Measurements from ENCODE around the gene KCNE1.
"Not testable (repeated sequence)": the region's sequence is repeated elsewhere in the genome, so short reads cannot be mapped to it uniquely, and the experiment has no call there.

The KCNE1 gene

DNA sequence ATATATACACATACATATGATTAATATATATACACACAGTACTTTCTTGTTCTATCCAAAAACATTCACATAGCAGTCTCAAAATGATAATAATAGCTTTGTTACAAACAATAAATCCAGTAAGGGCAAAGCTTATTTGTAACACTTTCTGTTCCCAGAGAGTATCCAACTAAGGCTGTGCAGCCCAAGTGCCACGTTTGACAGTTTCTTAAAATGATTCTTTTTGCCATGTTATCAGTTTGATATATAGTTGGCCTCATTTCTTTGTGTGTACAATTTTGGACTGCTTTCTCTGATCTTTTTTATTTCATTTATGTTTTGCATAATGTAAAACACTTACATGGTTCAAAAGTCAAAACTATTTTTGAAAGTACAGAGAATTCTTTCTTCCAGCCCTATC is 11.8 kb downstream of the KCNE1 start:
- H3K79me1 ChIP-seq (ENCODE audit: low read length) = no peaks in the 10 kb centered on the region
- no peaks in the 10 kb centered on the region for H3K36me3 ChIP-seq (ENCODE audit: control insufficient read depth, insufficient read depth, low read length)
- H3K4me1 ChIP-seq (ENCODE audit: control insufficient read depth, low read depth, low read length) = no peaks in the 10 kb centered on the region
- no peak overlapping the region for H3K56ac ChIP-seq (ENCODE audit: low read length)
- no peak overlapping the region for H3K18ac ChIP-seq (ENCODE audit: low read length)
- H3K27me3 ChIP-seq (ENCODE audit: insufficient read depth, low read length, poor library complexity) = no peaks in the 10 kb centered on the region
- no peak overlapping the region for H2BK15ac ChIP-seq (replicated peaks; ENCODE audit: low read depth)
- no CpG with 5 or more reads among the region's 1 CpG for WGBS (ENCODE audit: extremely low coverage, insufficient coverage, low lambda C conversion rate)
- no peak overlapping the region for H3K23ac ChIP-seq (ENCODE audit: low read length)
- no peak overlapping the region for H2BK5ac ChIP-seq (ENCODE audit: low read length)
- H3K79me2 ChIP-seq (ENCODE audit: control insufficient read depth, insufficient read depth, low read length) = no peaks in the 10 kb centered on the region
- no peak overlapping the region for H3K4me3 ChIP-seq (ENCODE audit: low read length)
- H2BK120ac ChIP-seq (ENCODE audit: low read depth, low read length) = no peak overlapping the region
- no peak overlapping the region for H4K5ac ChIP-seq (ENCODE audit: low read length)
- H3K27ac ChIP-seq (ENCODE audit: low read depth, low read length) = no peak overlapping the region
- no peak overlapping the region for H3K4ac ChIP-seq (ENCODE audit: low read depth, low read length)
- no peak overlapping the region for H3K4me2 ChIP-seq (ENCODE audit: low read length)
- no peak overlapping the region for H3K9ac ChIP-seq (ENCODE audit: low read length)
- no peak overlapping the region for H2AK5ac ChIP-seq (ENCODE audit: low read length)
- DNase-seq = no peak
- no peak overlapping the region for H4K8ac ChIP-seq (ENCODE audit: low read depth, low read length)

GRCh38 chr21:34499116-34499515 is 12.9 kb downstream of the KCNE1 start:
- H3K79me1 ChIP-seq (ENCODE audit: low read length) = no peaks in the 10 kb centered on the region
- no peak overlapping the region for H3K4ac ChIP-seq (ENCODE audit: low read depth, low read length)
- H3K9ac ChIP-seq (ENCODE audit: low read length) = no peak overlapping the region
- H3K4me2 ChIP-seq (ENCODE audit: low read length) = no peak overlapping the region
- WGBS (ENCODE audit: extremely low coverage, insufficient coverage, low lambda C conversion rate) = no CpG with 5 or more reads among the region's 4 CpGs
- no peak overlapping the region for H3K23ac ChIP-seq (ENCODE audit: low read length)
- no peak overlapping the region for H3K18ac ChIP-seq (ENCODE audit: low read length)
- H2BK5ac ChIP-seq (ENCODE audit: low read length) = no peak overlapping the region
- no peak overlapping the region for H2AK5ac ChIP-seq (ENCODE audit: low read length)
- no peak overlapping the region for H4K5ac ChIP-seq (ENCODE audit: low read length)
- no peak overlapping the region for H3K4me3 ChIP-seq (ENCODE audit: low read length)
- H3K79me2 ChIP-seq (ENCODE audit: control insufficient read depth, insufficient read depth, low read length) = no peaks in the 10 kb centered on the region
- H3K56ac ChIP-seq (ENCODE audit: low read length) = no peak overlapping the region
- no peak overlapping the region for H3K27ac ChIP-seq (ENCODE audit: low read depth, low read length)
- no peak overlapping the region for H2BK15ac ChIP-seq (replicated peaks; ENCODE audit: low read depth)
- H4K8ac ChIP-seq (ENCODE audit: low read depth, low read length) = no peak overlapping the region
- no peaks in the 10 kb centered on the region for H3K27me3 ChIP-seq (ENCODE audit: insufficient read depth, low read length, poor library complexity)
- no peaks in the 10 kb centered on the region for H3K36me3 ChIP-seq (ENCODE audit: control insufficient read depth, insufficient read depth, low read length)
- no peaks in the 10 kb centered on the region for H3K4me1 ChIP-seq (ENCODE audit: control insufficient read depth, low read depth, low read length)
- no peak for DNase-seq
- H2BK120ac ChIP-seq (ENCODE audit: low read depth, low read length) = no peak overlapping the region

DNA sequence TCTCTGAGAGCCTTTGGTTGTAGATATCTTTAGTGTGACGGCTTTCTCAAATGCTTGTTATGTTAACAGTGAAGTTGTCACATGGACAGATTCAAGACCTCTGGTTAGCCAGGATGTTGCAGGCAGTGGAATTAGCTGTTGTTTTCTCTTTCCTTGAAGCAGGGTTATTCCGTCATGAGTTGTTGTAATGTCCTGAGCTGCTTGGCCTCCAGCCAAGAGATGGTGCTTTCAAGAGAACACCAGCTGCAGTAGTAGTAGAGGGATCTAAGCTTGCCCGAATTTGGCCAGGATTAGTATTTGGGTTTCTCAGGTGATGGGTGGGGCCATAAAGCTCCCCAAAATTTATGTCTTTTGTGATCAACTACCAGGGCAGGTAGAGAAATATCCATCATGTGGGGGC is 13.4 kb downstream of the KCNE1 start:
- Histone ChIP-seq H2AK5ac (ENCODE audit: low read length) (no peak overlapping the region), H3K27ac (ENCODE audit: low read depth, low read length) (no peak overlapping the region), H4K5ac (ENCODE audit: low read length) (no peak overlapping the region), H3K4me3 (ENCODE audit: low read length) (no peak overlapping the region), H2BK120ac (ENCODE audit: low read depth, low read length) (no peak overlapping the region), H3K4me1 (ENCODE audit: control insufficient read depth, low read depth, low read length) (no peaks in the 10 kb centered on the region), H2BK15ac (replicated peaks; ENCODE audit: low read depth) (no peak overlapping the region), H3K56ac (ENCODE audit: low read length) (no peak overlapping the region), H3K23ac (ENCODE audit: low read length) (no peak overlapping the region), H3K9ac (ENCODE audit: low read length) (no peak overlapping the region), H3K79me1 (ENCODE audit: low read length) (no peaks in the 10 kb centered on the region), H2BK5ac (ENCODE audit: low read length) (no peak overlapping the region), H3K79me2 (ENCODE audit: control insufficient read depth, insufficient read depth, low read length) (no peaks in the 10 kb centered on the region), H4K8ac (ENCODE audit: low read depth, low read length) (no peak overlapping the region), H3K36me3 (ENCODE audit: control insufficient read depth, insufficient read depth, low read length) (no peaks in the 10 kb centered on the region), H3K27me3 (ENCODE audit: insufficient read depth, low read length, poor library complexity) (no peaks in the 10 kb centered on the region), H3K4me2 (ENCODE audit: low read length) (no peak overlapping the region), H3K4ac (ENCODE audit: low read depth, low read length) (no peak overlapping the region), H3K18ac (ENCODE audit: low read length) (no peak overlapping the region)
- no CpG with 5 or more reads among the region's 3 CpGs for whole genome bisulfite sequencing (ENCODE audit: extremely low coverage, insufficient coverage, low lambda C conversion rate)
- DNase-seq = no peak

DNA sequence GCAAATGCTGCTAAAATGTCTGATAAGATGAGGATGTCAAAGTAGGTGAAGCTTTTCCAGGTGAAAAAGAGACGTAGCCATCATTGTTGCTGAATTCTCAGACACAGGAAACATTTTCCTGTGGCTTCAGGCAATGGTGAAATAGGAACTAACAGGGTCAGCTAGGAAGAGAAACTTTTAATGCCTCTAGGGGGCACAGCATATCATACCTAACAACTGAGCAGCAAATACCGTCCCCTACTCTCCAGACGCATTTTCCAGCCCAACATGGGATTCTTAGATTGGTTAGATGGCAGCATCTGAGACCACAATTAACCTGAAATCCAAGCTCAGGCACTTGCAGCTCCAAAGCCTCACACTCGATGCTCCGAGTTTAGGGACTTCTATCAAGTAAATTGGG is 28.2 kb downstream of the KCNE1 start:
- H2BK15ac ChIP-seq (replicated peaks; ENCODE audit: low read depth) = not testable (repeated sequence)

GRCh38 chr21:34483435-34483834 is 28.6 kb downstream of the KCNE1 start:
- H3K4ac ChIP-seq (ENCODE audit: low read depth, low read length); H4K8ac ChIP-seq (ENCODE audit: low read depth, low read length); H2BK120ac ChIP-seq (ENCODE audit: low read depth, low read length); H3K18ac ChIP-seq (ENCODE audit: low read length); H2BK15ac ChIP-seq (replicated peaks; ENCODE audit: low read depth); H3K4me1 ChIP-seq (ENCODE audit: control insufficient read depth, low read depth, low read length); H3K36me3 ChIP-seq (ENCODE audit: control insufficient read depth, insufficient read depth, low read length); H3K4me2 ChIP-seq (ENCODE audit: low read length); DNase-seq; H3K79me1 ChIP-seq (ENCODE audit: low read length); H4K5ac ChIP-seq (ENCODE audit: low read length); H3K79me2 ChIP-seq (ENCODE audit: control insufficient read depth, insufficient read depth, low read length); H3K27ac ChIP-seq (ENCODE audit: low read depth, low read length); H3K9ac ChIP-seq (ENCODE audit: low read length); H3K56ac ChIP-seq (ENCODE audit: low read length); H3K23ac ChIP-seq (ENCODE audit: low read length); H3K27me3 ChIP-seq (ENCODE audit: insufficient read depth, low read length, poor library complexity); H2BK5ac ChIP-seq (ENCODE audit: low read length); H2AK5ac ChIP-seq (ENCODE audit: low read length); H3K4me3 ChIP-seq (ENCODE audit: low read length): not testable (repeated sequence)
- WGBS (ENCODE audit: extremely low coverage, insufficient coverage, low lambda C conversion rate) = no CpG with 5 or more reads among the region's 3 CpGs

More for the DNA sequence above, 28.2 kb downstream of the KCNE1 start:
- not testable (repeated sequence) for H2AK5ac ChIP-seq (ENCODE audit: low read length); H2BK5ac ChIP-seq (ENCODE audit: low read length); H4K5ac ChIP-seq (ENCODE audit: low read length); H3K18ac ChIP-seq (ENCODE audit: low read length); DNase-seq; H3K9ac ChIP-seq (ENCODE audit: low read length); H3K4ac ChIP-seq (ENCODE audit: low read depth, low read length); H3K23ac ChIP-seq (ENCODE audit: low read length); H3K56ac ChIP-seq (ENCODE audit: low read length); H3K27ac ChIP-seq (ENCODE audit: low read depth, low read length); H4K8ac ChIP-seq (ENCODE audit: low read depth, low read length); H2BK120ac ChIP-seq (ENCODE audit: low read depth, low read length); H3K4me2 ChIP-seq (ENCODE audit: low read length); H3K4me3 ChIP-seq (ENCODE audit: low read length); H3K4me1 ChIP-seq (ENCODE audit: control insufficient read depth, low read depth, low read length); H3K79me1 ChIP-seq (ENCODE audit: low read length); H3K36me3 ChIP-seq (ENCODE audit: control insufficient read depth, insufficient read depth, low read length); H3K27me3 ChIP-seq (ENCODE audit: insufficient read depth, low read length, poor library complexity); H3K79me2 ChIP-seq (ENCODE audit: control insufficient read depth, insufficient read depth, low read length)
- no CpG with 5 or more reads among the region's 5 CpGs for whole genome bisulfite sequencing (ENCODE audit: extremely low coverage, insufficient coverage, low lambda C conversion rate)

GRCh38 chr21:34467333-34467732 is 44.7 kb downstream of the KCNE1 start:
- H3K23ac ChIP-seq (ENCODE audit: low read length); H3K56ac ChIP-seq (ENCODE audit: low read length); H3K4me1 ChIP-seq (ENCODE audit: control insufficient read depth, low read depth, low read length); H3K36me3 ChIP-seq (ENCODE audit: control insufficient read depth, insufficient read depth, low read length); H4K8ac ChIP-seq (ENCODE audit: low read depth, low read length); H3K4ac ChIP-seq (ENCODE audit: low read depth, low read length); DNase-seq; H3K18ac ChIP-seq (ENCODE audit: low read length); H2AK5ac ChIP-seq (ENCODE audit: low read length); H3K27me3 ChIP-seq (ENCODE audit: insufficient read depth, low read length, poor library complexity); H3K4me2 ChIP-seq (ENCODE audit: low read length); H3K79me2 ChIP-seq (ENCODE audit: control insufficient read depth, insufficient read depth, low read length); H3K79me1 ChIP-seq (ENCODE audit: low read length); H3K9ac ChIP-seq (ENCODE audit: low read length); H2BK15ac ChIP-seq (replicated peaks; ENCODE audit: low read depth); H2BK120ac ChIP-seq (ENCODE audit: low read depth, low read length); H3K27ac ChIP-seq (ENCODE audit: low read depth, low read length); H4K5ac ChIP-seq (ENCODE audit: low read length); H3K4me3 ChIP-seq (ENCODE audit: low read length); H2BK5ac ChIP-seq (ENCODE audit: low read length): not testable (repeated sequence)
- WGBS (ENCODE audit: extremely low coverage, insufficient coverage, low lambda C conversion rate) = no CpG with 5 or more reads among the region's 3 CpGs

Data from mesendoderm (in vitro differentiated cells).